ENCODE data around the gene C4BPA. TPM values are rescaled to one million over a fixed set of nuclear protein-coding genes. Genes with fewer than 3 reads are reported as not detected.

The C4BPA gene
- total RNA-seq, 1 donor from 2014 or later: not detected

GRCh38 chr1:207064561-207064960 lies 39.5 kb upstream of the C4BPA start:
- no peaks in the 10 kb centered on the region for H3K4me1 Mint-ChIP-seq
- DNase-seq (ENCODE audit: low read depth, low spot score): no peak

GRCh38 chr1:207067185-207067584 lies 36.8 kb upstream of the C4BPA start:
- Mint-ChIP-seq H3K9me3 (no peaks in the 10 kb centered on the region), H3K36me3 (ENCODE audit: low read depth) (peaks cover 9% of the 10 kb centered on the region), H3K4me1 (no peaks in the 10 kb centered on the region), H3K27me3 (ENCODE audit: low read depth) (no peaks in the 10 kb centered on the region), H3K27ac (ENCODE audit: unreplicated experiment) (no peak overlapping the region), H3K4me3 (no peak overlapping the region)
- TF ChIP-seq CTCF (conservative IDR thresholded peaks at IDR 0.05): no peak
- DNase-seq (ENCODE audit: low read depth, low spot score): no peak

More at GRCh38 chr1:207064561-207064960, 39.5 kb upstream of the C4BPA start:
- Mint-ChIP-seq H3K27ac (ENCODE audit: unreplicated experiment) (no peak overlapping the region), H3K27me3 (ENCODE audit: low read depth) (no peaks in the 10 kb centered on the region), H3K9me3 (no peaks in the 10 kb centered on the region), H3K4me3 (no peak overlapping the region), H3K36me3 (ENCODE audit: low read depth) (peaks cover 9% of the 10 kb centered on the region)
- TF ChIP-seq CTCF (conservative IDR thresholded peaks at IDR 0.05): no peak

GRCh38 chr1:207067665-207068064 lies 36.4 kb upstream of the C4BPA start:
- Mint-ChIP-seq H3K4me3 (no peak overlapping the region), H3K9me3 (no peaks in the 10 kb centered on the region), H3K27me3 (ENCODE audit: low read depth) (no peaks in the 10 kb centered on the region), H3K27ac (ENCODE audit: unreplicated experiment) (no peak overlapping the region), H3K4me1 (no peaks in the 10 kb centered on the region), H3K36me3 (ENCODE audit: low read depth) (peaks cover 7% of the 10 kb centered on the region)
- DNase-seq (ENCODE audit: low read depth, low spot score): no peak
- TF ChIP-seq CTCF (conservative IDR thresholded peaks at IDR 0.05): no peak

GRCh38 chr1:207069061-207069460 lies 35.0 kb upstream of the C4BPA start:
- no peaks in the 10 kb centered on the region for H3K9me3 Mint-ChIP-seq
- DNase-seq (ENCODE audit: low read depth, low spot score): no peak
- no peaks in the 10 kb centered on the region for H3K4me1 Mint-ChIP-seq

GRCh38 chr1:207069858-207070506 lies 34.1 kb upstream of the C4BPA start:
- Mint-ChIP-seq H3K9me3 (no peaks in the 10 kb centered on the region), H3K4me1 (no peaks in the 10 kb centered on the region), H3K36me3 (ENCODE audit: low read depth) (peaks cover 3% of the 10 kb centered on the region), H3K27me3 (ENCODE audit: low read depth) (no peaks in the 10 kb centered on the region), H3K4me3 (no peak overlapping the region), H3K27ac (ENCODE audit: unreplicated experiment) (no peak overlapping the region)
- TF ChIP-seq CTCF (conservative IDR thresholded peaks at IDR 0.05): no peak
- no peak for DNase-seq (ENCODE audit: low read depth, low spot score)

More at GRCh38 chr1:207069061-207069460, 35.0 kb upstream of the C4BPA start:
- H3K36me3 Mint-ChIP-seq (ENCODE audit: low read depth): peaks cover 3% of the 10 kb centered on the region
- H3K4me3 Mint-ChIP-seq: no peak overlapping the region
- TF ChIP-seq CTCF (conservative IDR thresholded peaks at IDR 0.05): no peak
- H3K27me3 Mint-ChIP-seq (ENCODE audit: low read depth): no peaks in the 10 kb centered on the region
- H3K27ac Mint-ChIP-seq (ENCODE audit: unreplicated experiment): no peak overlapping the region
